NCI-H524 (cell line): Measurements from ENCODE around the gene TNN.
A peak's percentile ranks its signal among the peaks of the same experiment; 100 is the strongest.
"Not testable (repeated sequence)": the region's sequence is repeated elsewhere in the genome, so short reads cannot be mapped to it uniquely, and the experiment has no call there.

Experiments
- DNase-seq, 2 experiments: peaks; one replicate each; lab custom pipeline; 2025; lab: John Stamatoyannopoulos, UW

Gene TNN

GRCh38 chr1:175067362-175068106 lies at the start of gene TNN:
Gene TNN (plus strand): TSS chr1:175067833. CDS start chr1:175077419, 9,586 bp downstream.
- DNase-seq, result no peak

- no peak for DNase-seq
These were observed 48.1 kb upstream of the TNN start for GRCh38 chr1:175019524-175019923.

- DNase-seq, result peak; percentile 90 to 97
These were observed 44.4 kb upstream of the TNN start, which contains the start of gene MRPS14 for GRCh38 chr1:175023043-175023921. Gene MRPS14 (minus strand): TSS chr1:175023425. CDS start chr1:175023408, 17 bp downstream.

- not testable (repeated sequence) for DNase-seq
These were observed 43.8 kb upstream of the TNN start for GRCh38 chr1:175023922-175024242.

- DNase-seq, result no peak
These were observed 42.9 kb upstream of the TNN start for GRCh38 chr1:175024773-175025172.

- DNase-seq, result no peak
These were observed 33.7 kb upstream of the TNN start for GRCh38 chr1:175033953-175034352.

- DNase-seq, result no peak
These were observed 32.9 kb upstream of the TNN start for GRCh38 chr1:175034775-175035174.

- no peak for DNase-seq
These were observed 31.8 kb upstream of the TNN start for GRCh38 chr1:175035865-175036264.

- DNase-seq, result no peak
These were observed 31.2 kb upstream of the TNN start for GRCh38 chr1:175036476-175036875.

- no peak for DNase-seq
These were observed 30.2 kb upstream of the TNN start for GRCh38 chr1:175037416-175037815.

- DNase-seq, result no peak
These were observed 27.2 kb upstream of the TNN start for GRCh38 chr1:175040324-175040879.

GRCh38 chr1:175042650-175043049 lies 25.0 kb upstream of the TNN start:
- no peak for DNase-seq

GRCh38 chr1:175043824-175044223 lies 23.8 kb upstream of the TNN start:
- no peak for DNase-seq

- not testable (repeated sequence) for DNase-seq
These were observed 23.0 kb upstream of the TNN start for GRCh38 chr1:175044591-175044990.

- no peak for DNase-seq
These were observed 22.5 kb upstream of the TNN start for GRCh38 chr1:175045097-175045496.

GRCh38 chr1:175045519-175045918 lies 22.1 kb upstream of the TNN start:
- no peak for DNase-seq

- DNase-seq, result no peak
These were observed 16.6 kb upstream of the TNN start for GRCh38 chr1:175050992-175051391.

- no peak for DNase-seq
These were observed 12.9 kb upstream of the TNN start for GRCh38 chr1:175054736-175055135.

GRCh38 chr1:175062339-175062738 lies 5.3 kb upstream of the TNN start:
- no peak for DNase-seq

- no peak for DNase-seq
These were observed 4.8 kb upstream of the TNN start for GRCh38 chr1:175062858-175063257.

GRCh38 chr1:175070818-175071217 lies 3.2 kb downstream of the TNN start:
- no peak for DNase-seq

- DNase-seq, result no peak
These were observed 3.8 kb downstream of the TNN start for GRCh38 chr1:175071276-175071943.
